ENCODE data around the gene CCNI.
"Not testable (repeated sequence)": the region's sequence is repeated elsewhere in the genome, so short reads cannot be mapped to it uniquely, and the experiment has no call there.

The CCNI gene

DNA sequence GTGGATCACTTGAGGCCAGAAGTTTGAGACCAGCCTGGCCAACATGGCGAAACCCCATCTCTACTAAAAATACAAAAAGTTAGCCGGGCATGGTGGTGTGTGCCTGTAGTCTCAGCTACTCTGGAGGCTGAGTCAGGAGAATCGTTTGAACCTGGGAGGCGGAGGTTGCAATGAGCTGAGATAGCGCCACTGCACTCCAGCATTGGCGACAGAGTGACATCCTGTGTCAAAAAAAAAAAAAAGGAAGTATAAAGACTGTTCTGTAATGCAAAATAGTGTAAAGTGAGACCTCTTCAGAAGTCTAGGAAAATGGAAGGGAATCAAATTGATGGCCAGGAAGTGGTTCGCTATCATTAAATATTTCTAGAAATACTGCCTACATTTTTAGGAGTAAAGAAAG, 5.0 kb upstream of the CCNI start:
- DNase-seq = not testable (repeated sequence)

DNA sequence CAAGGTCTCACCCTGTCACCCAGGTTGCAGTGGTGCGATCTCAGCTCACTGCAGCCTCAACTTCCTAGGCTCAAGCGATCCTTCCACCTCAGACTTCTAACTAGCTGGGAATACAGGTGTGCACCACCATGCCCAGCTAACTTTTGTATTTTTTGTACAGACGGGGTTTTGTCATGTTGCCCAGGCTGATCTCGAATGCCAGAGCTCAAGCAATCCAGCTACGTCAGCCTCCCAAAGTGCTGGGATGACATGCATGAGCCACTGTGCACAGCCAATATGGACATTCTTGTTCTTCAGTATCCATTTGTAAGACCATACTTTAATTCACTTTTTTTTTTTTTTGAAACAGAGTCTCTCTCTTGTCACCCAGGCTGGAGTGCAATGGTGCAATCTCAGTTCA, 3.5 kb upstream of the CCNI start:
- no peak for DNase-seq

DNA sequence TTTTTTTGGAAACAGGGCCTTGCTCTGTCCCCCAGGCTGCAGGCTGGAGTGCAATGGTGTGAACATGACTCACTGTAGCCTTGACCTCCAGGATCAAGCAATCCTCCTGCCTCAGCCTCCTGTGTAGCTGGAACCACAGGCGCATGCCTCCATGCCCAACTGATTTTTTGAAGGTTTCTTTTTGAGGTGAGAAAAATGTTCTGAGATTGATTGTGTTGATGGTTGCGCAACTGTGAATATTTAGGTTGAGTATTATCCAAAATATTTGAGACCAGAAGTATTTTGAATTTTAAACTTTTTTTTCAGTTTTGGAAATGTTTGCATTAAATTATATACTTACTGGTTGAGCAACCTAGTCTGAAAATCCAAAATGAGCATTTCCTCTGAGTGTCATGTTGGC, 2.6 kb upstream of the CCNI start:
- DNase-seq = no peak

DNA sequence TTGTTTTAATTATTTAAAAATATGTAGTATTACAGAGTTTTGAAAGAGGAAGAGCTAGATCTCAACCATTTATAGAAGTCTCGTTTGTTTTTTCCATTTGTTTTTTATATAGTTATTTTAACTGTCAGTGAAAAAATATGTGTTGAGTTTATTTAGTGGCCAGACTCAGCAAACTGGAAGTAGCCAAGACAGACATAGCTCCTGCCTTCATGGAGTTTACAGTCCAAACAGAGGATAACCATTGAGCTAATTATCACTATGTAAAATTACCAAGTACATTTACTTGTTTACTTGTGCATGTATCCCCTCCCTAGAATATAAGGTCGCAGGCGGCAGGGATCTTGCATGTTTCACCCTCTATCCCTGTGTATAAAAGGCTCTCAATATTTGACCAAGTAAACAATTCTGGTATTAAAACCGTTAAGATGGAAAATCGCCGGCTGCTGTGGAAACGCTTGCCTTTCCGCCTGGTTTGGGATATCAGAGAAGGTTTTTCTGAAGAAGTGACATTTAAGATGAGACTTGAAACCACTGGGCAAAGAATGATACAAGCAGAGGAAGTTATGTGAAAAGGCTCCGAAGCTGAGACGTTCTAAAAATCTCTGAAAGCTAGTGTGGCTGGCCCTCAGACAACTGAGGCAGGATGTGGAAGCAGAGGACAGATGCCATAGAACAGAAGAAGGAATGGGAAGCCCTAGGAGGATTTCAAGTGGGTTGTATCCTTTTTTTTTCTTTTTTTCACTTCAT, 1.3 kb upstream of the CCNI start:
- peak; percentile 21 to 44 for DNase-seq

DNA sequence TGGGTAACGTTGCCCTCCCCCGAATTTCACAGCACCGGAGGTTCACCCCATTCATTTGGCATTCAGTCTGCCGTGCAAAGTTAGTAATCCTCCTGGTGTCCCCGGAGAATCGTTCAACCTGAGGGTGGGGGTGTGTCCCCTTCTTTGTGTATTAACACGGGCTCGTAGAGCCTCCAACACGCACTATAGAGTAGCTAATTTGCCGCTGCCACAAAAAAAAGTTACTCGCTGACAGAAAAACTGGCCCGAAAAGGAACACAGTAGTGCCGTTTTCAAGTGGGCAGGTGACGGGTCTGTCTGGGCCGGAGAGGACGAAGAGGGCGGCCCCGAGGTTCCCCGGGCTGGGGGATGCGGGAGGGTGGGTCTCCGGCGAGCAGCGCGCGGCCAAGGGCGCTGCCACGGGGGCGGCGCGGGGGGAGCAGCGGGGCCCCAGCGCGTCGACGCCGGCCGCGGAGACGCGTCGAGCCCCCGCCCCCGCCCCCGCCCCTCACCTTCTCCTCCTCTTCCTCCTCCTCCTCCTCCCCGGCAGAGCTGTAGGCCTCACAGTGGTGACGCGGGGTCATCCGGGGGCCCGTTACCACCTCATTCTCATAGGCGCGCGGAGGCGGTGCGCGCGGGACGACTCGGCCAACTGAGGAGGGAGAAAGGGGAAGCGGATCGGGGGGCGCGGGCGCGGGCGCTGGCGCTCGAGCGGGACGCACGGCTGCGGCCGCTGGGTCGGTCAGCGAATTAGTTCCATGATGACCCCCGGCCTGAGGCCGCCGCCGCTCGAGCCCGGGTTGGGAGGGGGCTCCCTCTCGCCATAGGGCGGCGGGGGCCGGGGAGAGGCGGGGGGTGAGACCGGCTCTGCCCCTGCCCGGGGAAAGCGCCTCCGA, 571 bp downstream of the CCNI start:
- DNase-seq = peak in 1 of 2 experiments; percentile 55

DNA sequence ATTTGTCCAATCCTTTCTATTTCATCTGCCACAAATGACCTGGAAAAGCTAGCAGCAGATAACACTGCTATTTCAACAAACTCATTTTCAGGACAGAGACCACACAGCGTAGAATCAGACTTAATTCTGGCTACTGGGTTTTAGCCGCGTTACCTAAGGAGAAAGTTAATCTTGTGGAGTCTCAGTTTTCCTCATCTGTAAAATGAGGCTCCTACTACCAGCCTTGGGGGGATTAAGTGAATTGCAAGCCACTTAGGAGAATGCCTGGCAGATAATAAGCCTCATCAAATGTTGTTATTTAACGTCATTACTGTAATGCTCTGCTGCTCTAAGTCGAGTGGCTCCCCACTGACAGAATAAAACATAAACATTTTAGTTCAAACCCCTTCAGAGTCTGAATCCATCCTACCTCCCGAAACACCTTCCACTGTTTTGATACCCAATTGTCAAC, 1.4 kb downstream of the CCNI start:
- DNase-seq = no peak

DNA sequence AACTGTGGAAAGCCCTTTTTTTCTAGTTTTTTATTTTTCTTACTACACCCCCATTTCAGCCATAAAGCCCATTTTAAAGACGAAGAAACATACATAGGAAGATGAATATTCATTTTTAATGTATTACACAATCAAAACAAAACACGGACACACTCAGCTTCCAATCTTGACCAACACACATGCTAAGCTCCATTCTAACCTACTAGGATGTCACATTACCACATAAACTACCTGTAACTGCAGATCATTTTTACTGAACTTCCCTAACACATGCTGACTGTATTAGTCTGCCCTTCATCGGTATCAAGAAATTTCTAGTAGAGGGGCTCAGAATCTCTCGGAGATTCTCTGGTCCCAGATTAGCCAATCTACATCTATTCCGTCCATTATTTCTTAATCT, 1.8 kb downstream of the CCNI start:
- DNase-seq = no peak

DNA sequence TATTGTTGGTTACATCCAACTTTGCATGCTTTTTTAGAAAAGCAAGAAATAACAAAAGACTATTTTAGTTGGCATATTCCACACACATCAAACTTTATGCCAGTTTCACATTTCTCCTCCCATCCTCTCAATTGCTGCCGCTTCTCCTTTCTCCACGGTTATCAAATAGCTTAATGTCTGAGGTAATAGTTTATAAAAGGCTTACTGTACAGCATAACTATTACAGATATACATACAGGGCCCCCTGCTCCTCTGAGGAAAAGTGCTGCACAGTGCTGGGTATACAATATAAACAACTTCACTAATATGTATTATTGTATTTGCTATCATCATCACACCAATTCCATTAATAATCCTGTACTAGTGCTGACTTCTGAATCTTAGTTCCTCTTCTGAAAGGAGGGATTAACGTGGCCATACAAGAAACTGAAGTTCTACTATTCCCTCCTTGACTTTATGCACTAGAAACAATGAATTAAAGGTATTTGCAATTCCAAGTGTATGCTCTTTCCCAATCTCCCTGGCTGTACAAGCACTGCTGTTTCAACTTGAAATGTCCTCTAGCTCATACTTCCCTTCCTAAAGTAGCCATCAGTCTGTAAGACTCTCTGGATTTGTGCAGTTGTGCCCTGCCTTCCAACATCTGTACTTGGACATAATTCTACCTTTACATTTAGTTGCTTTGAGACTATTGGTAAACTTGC, 2.5 kb downstream of the CCNI start:
- DNase-seq = no peak

DNA sequence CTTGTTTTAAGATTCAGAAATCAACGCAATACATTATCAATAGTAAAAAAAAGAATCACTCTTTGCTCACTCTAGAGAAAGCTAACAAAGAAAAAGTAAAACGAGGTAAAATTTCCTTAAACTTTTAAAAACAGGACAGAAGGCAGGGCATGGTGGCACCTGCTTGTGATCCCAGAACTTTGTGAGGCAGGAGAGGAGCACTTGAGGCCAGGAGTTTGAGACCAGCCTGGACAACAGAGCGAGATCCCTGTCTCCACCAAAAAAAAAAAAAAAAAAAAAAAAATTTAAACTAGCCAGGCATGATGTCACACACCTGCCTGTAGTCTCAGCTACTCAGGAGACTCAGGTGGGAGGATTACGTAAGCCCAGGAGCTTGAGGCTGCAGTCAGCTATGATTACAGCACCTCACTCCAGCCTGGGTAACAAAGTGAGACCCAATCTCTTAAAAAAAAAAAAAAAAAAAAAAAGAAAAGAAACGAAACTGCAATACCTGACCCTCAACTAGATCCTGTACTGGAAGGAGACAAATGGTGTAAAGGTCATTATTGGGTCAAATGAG, 3.5 kb downstream of the CCNI start:
- DNase-seq = no peak

DNA sequence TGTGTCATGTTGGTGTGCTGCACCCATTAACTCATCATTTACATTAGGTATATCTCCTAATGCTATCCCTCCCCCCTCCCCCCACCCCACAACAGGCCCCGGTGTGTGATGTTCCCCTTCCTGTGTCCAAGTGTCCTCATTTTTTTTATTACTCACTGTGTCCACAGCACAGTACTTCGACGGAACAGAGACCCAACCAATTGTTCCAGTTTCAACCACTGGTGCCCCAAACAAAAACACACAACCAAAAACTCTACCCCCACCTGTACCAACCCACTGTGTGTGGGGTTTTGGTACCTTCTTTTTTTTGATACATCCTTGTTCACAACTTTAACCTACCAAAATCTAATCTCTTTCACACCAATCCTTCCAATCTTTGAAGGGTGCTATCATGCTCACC, 6.3 kb downstream of the CCNI start:
- DNase-seq = not testable (repeated sequence)

DNA sequence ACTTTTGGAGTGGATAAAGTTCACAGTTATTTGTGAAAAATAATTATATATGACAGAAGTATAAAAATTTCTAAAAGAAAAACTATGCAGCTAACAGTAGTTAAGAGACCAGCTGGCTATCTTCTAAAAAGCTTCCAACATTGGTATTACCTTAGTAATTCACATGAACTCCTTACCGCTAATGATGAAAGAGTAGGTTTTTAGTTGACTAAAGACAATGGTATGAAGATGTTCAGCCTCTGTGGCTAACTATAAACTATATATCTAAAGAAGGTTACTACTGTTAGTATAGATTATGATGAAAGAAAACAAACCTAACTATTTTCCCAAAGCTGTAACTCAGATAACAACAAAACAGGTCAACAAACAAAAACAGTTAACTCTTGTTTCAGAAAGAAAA, 10.4 kb downstream of the CCNI start:
- no peak for DNase-seq

DNA sequence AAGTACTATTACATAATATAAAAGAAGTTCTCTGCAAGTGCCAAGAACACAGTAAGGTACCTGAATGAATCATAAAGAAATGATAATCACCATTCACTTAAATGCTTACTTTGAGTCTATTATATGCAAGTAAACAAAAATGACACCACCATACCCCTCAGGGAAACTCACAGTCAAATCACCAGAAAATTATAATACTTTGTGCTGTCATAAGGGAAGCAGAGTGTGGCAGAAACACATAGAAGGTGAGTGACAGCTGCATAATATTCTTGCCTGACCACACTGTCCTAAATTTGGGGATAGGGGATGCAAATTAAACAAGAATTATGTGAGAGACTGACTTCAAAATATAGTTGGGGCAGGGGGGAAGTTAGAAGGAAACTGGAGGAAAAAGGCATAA, 12.9 kb downstream of the CCNI start:
- no peak for DNase-seq

DNA sequence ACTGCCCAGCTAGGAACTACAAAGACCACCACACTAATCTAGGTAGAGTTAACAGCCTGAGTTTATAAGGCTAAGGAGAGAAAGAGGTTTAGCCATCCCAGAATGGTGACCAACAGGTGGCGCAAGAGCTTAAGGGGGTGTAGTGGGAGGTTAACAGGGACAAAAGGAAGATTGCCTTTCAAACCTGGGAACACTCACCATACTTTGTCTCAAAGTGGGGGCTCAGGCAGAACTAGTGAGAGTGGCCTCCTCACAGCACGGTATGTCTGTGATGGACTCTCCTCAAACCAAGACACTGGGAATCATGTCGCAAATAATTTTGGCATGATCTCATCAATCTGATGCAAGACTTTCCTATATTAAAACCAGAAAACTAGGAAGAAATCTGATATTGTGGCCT, 23.4 kb downstream of the CCNI start:
- DNase-seq = peak in 1 of 2 experiments; percentile 45

DNA sequence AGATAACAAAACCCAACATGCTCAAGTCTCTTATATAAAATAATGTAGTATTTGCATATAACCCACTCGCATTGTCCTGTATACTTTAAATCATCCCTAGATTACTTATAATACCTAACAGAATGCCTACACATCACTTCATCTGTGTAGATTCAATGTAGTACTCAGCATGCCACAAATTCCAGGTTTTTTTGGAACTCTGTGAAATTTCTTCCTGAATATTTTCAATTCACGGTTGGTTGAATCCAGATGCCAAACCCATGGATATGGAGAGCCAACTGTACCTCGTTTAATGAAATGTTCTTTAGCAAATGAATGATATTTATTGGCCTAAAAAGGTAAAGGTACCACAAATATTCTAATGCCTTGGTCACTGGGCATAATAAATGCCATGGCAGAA, 24.8 kb downstream of the CCNI start:
- DNase-seq = no peak

DNA sequence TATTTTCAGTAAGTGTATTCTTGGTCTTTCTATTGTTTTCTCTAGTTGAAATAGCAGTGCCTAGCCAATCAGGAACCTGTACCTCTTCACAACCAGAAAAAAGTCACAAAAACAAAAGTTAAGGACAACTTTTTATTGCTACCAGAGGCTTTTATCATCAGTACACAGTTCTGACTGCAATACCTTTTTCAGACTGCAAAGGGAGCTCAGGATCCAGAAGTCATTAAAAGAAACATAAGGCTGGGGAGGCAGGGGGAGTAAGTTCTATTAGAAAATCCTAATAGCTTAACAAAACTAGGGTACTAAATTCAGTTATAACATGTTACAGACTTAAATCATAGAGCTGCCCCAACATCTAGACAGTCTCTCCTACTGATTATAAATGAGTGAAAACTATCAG, 28.8 kb downstream of the CCNI start:
- no peak for DNase-seq

DNA sequence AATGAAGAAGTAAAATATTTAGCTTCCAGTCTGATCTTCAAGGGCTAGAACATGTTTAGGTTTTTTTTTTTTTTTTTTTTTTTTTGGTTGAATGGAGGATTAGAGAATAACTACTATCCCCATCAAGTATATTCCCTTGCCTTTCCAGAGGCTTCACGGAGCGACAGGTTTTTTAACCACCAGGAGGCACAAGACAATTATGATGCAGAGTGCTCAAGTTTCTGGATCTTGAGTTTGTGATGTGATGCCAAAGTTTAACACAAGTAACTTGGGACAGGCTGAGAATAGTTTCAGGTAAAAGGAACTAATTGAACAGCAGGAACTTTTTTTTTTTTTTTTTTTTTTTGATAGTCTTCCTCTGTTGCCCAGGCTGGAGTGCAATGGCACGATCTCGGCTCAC, 30.3 kb downstream of the CCNI start:
- no peak for DNase-seq

DNA sequence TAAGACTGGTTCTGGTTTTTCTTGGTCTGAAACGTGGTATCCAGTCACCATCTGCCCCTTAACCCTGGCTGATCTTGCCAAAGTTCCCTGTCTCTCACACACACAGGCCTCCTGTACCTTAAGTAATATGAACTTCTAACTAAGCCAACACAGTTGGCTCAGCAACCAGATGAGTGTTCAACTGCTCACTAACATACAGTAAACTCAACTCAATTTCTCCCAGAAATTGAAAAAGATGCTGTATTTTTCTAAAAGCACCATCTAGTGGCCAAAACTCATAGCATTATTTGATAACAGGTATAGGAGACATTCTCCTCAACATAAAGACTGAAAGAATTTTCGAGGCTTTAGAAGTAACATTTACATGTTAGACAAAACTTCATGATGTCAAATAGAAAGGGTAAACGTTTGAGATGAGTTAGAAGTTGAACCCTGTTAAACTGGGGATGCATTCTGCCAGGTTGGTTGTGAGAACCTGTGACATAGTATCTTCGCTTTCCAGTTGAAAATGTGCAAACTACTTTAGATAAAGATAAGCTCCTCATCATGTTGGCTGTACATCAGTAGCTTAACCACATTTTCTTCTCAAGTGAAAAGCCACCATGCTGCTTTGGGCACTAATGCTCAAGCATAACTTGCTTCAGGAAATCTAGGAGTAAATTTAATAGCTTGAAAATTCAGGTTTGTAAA, 31.2 kb downstream of the CCNI start:
- peak in 1 of 2 experiments; percentile 38 for DNase-seq

DNA sequence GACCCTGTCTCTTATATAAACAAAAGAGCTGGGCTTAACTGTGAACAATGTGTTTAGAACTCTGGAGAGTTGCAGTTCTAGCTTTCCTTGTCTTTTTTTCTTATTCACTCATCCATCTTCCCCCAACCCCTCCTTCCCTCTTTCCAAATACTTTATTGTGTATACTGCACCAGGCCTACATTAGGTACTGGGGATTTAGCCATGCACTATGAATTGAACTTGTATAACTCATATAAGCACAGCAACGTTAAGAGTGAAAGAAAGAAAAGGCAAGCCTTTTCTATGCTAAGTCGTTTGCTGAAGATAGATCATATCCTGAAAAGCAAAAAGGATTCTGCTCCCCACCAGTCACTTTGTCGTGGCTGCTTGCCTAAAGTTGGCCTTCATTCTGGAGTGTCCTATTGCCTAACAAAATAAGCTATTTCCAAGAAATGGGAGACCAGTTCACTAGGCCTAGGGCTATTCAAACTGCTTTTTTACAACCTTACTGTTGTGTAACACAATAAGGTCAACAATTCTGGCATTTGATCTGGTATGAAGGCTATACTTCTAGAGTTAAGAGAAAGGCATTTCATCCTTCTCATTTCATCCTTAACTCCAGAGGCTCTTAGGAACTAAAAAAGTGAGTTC, 32.2 kb downstream of the CCNI start:
- DNase-seq = no peak

DNA sequence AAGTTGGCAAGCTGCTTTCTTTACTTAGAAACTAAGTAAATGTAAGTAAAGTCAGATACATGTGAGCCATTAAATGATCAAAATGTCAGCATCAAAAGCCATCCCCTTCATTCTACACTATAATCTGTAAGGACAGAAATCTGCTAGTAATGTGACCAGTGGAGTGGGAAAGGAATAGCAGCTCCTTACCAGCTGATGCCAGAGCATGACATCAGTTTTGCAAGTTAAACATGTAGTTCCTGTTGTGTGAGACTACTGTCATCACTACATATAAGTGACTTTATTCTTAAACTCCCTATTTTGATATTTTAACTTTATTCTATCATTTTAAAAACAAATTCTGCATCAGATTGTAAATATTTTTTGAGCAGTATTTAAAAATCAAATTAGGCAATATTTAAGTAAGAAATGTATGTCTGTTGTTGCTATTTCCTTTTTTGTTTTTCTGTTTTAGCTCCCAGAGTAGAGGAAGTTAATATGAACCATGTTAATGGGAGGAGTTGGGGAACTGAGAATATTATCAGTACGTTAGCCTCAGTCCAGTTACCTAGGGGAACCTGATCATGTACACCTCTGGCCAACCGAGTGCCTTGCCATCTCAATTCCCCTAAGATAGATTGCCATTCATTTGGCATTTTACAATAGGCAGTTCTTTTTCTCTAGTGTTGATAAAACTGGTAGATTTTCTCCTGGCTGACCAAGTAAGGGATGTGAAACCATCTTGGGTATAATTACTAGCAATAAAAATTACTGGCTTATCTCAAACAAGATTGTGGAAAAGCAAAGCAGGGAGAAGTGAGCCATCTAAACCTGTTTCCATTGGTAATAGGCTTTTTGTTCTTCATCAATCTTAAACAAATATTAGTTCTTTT, 34.7 kb downstream of the CCNI start:
- DNase-seq = no peak

DNA sequence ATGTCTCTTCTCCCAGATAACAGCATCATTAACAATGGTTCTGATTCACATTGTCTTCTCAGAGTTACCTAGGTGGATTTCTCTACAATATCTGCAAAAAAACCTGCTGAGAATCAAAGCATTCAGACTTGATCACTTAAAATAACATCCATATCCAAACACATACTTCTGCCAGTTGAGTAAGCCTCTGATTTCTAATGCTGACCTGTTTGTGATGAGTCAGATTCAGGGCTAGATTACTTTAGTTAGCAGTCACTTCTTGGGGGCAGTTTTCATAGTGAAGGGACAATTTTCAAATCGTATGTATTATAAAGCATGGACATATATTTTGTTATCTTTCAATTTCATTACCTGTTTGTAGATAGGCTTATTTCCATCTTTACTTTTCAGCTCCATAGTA, 35.5 kb downstream of the CCNI start:
- no peak for DNase-seq

DNA sequence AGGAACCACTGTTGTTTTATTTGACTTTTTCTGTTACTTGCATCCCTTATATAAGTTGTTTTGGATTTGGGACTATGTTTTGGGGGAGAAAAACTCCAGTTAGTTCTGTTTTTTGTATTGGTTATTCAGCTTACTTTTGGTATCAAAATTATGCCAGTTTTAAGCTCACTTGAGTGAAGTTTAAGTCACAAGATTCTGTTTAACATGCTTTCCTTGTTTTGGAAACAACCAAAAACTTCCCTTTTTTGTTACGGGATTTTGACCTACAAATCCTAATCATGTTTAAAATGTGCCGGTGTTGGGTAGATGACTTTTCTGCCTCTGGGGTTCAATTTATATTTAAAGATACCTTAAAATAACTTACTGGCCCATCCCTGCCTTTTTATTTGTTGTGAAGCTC, 36.0 kb downstream of the CCNI start:
- no peak for DNase-seq

Data from NCI-H526 (cell line).